Mucosa of stomach (tissue), 1 donor: ENCODE results near the gene FOXD4.
"Not testable (repeated sequence)": the region's sequence is repeated elsewhere in the genome, so short reads cannot be mapped to it uniquely, and the experiment has no call there.

Experiments used
- H3K27me3 ChIP-seq: one replicate; pipeline ENCODE4 v1.7.0; 2013; ENCODE audit warnings: mild to moderate bottlenecking, low read length; ENCODE audit not compliant: control insufficient read depth, insufficient read depth
- H3K36me3 ChIP-seq: one replicate; pipeline ENCODE4 v1.7.0; 2013; ENCODE audit warnings: low read length; ENCODE audit not compliant: control insufficient read depth, insufficient read depth
- H3K4me1 ChIP-seq: one replicate; pipeline ENCODE4 v1.7.0; 2013; ENCODE audit warnings: mild to moderate bottlenecking, low read length; ENCODE audit not compliant: control insufficient read depth, insufficient read depth
- H3K4me3 ChIP-seq: one replicate; pipeline ENCODE4 v1.7.0; 2013; ENCODE audit warnings: low read length
- H3K9ac ChIP-seq: one replicate; pipeline ENCODE4 v1.7.0; 2013; ENCODE audit warnings: mild to moderate bottlenecking, low read length, moderate library complexity
- H3K9me3 ChIP-seq: one replicate; pipeline ENCODE4 v1.7.0; 2013; ENCODE audit warnings: mild to moderate bottlenecking, low read length, moderate library complexity; ENCODE audit not compliant: control insufficient read depth
- donor health status: Pancreatic carcinoma.

The FOXD4 gene

GRCh38 chr9:117995-118467 lies at the start of gene FOXD4:
TSS of gene FOXD4 (minus strand) at chr9:118417. CDS start at chr9:118119, 298 bp downstream.
- not testable (repeated sequence) for H3K4me1 ChIP-seq, H3K9ac ChIP-seq, H3K4me3 ChIP-seq, H3K36me3 ChIP-seq, H3K9me3 ChIP-seq
- H3K27me3 ChIP-seq: peaks cover 34% of the 10 kb centered on the region

- not testable (repeated sequence) for H3K4me3 ChIP-seq, H3K36me3 ChIP-seq, H3K9ac ChIP-seq, H3K9me3 ChIP-seq, H3K4me1 ChIP-seq, H3K27me3 ChIP-seq
Measured at GRCh38 chr9:159871-160270, 41.7 kb upstream of the FOXD4 start.

GRCh38 chr9:151173-151572 lies 33.0 kb upstream of the FOXD4 start:
- not testable (repeated sequence) for H3K27me3 ChIP-seq, H3K9ac ChIP-seq, H3K36me3 ChIP-seq, H3K9me3 ChIP-seq, H3K4me1 ChIP-seq, H3K4me3 ChIP-seq

GRCh38 chr9:139880-140279 lies 21.7 kb upstream of the FOXD4 start:
- not testable (repeated sequence) for H3K9ac ChIP-seq, H3K4me1 ChIP-seq, H3K27me3 ChIP-seq, H3K36me3 ChIP-seq, H3K4me3 ChIP-seq, H3K9me3 ChIP-seq

- H3K4me3 ChIP-seq, H3K36me3 ChIP-seq, H3K9me3 ChIP-seq, H3K9ac ChIP-seq, H3K4me1 ChIP-seq: not testable (repeated sequence)
- H3K27me3 ChIP-seq: peaks cover 39% of the 10 kb centered on the region
Measured at GRCh38 chr9:117144-117994, 848 bp downstream of the FOXD4 start.

- H3K9me3 ChIP-seq, H3K9ac ChIP-seq, H3K36me3 ChIP-seq, H3K4me3 ChIP-seq, H3K4me1 ChIP-seq: not testable (repeated sequence)
- H3K27me3 ChIP-seq: peaks cover 39% of the 10 kb centered on the region
Measured at GRCh38 chr9:116239-117077, 1.8 kb downstream of the FOXD4 start.

GRCh38 chr9:115118-115451 lies 3.1 kb downstream of the FOXD4 start:
- H3K4me3 ChIP-seq, H3K4me1 ChIP-seq, H3K9me3 ChIP-seq, H3K9ac ChIP-seq, H3K36me3 ChIP-seq: not testable (repeated sequence)
- peaks cover 39% of the 10 kb centered on the region for H3K27me3 ChIP-seq

- not testable (repeated sequence) for H3K9me3 ChIP-seq, H3K4me3 ChIP-seq, H3K36me3 ChIP-seq, H3K9ac ChIP-seq, H3K4me1 ChIP-seq
- peaks cover 39% of the 10 kb centered on the region for H3K27me3 ChIP-seq
Measured at GRCh38 chr9:114267-115117, 3.7 kb downstream of the FOXD4 start.

- H3K4me3 ChIP-seq, H3K4me1 ChIP-seq, H3K9ac ChIP-seq, H3K9me3 ChIP-seq, H3K36me3 ChIP-seq: not testable (repeated sequence)
- peaks cover 42% of the 10 kb centered on the region for H3K27me3 ChIP-seq
Measured at GRCh38 chr9:113468-114266, 4.5 kb downstream of the FOXD4 start.

GRCh38 chr9:112589-113467 lies 5.4 kb downstream of the FOXD4 start:
- H3K9ac ChIP-seq, H3K4me1 ChIP-seq, H3K36me3 ChIP-seq, H3K4me3 ChIP-seq, H3K9me3 ChIP-seq: not testable (repeated sequence)
- peaks cover 38% of the 10 kb centered on the region for H3K27me3 ChIP-seq

GRCh38 chr9:110672-111071 lies 7.5 kb downstream of the FOXD4 start:
- not testable (repeated sequence) for H3K9me3 ChIP-seq, H3K36me3 ChIP-seq, H3K9ac ChIP-seq, H3K4me1 ChIP-seq, H3K4me3 ChIP-seq
- peaks cover 30% of the 10 kb centered on the region for H3K27me3 ChIP-seq
